Astrocyte (in vitro differentiated cells and primary cell): Measurements from ENCODE around the gene CFAP141.

Experiments used
- CTCF ChIP-seq: IDR thresholded peaks from 2 replicates; pipeline ENCODE4 v1.5.1; 2011; ENCODE audit warnings: low read depth, mild to moderate bottlenecking, inconsistent platforms, low read length, moderate library complexity; ENCODE audit not compliant: insufficient read depth
- EZH2 ChIP-seq: IDR thresholded peaks from 2 replicates; pipeline ENCODE4 v1.6.1; 2012; ENCODE audit warnings: mild to moderate bottlenecking, low read length, inconsistent platforms; ENCODE audit not compliant: insufficient read depth

GRCh38 chr1:154218545-154218944 is 12.4 kb upstream of the CFAP141 start:
- no peak for TF ChIP-seq EZH2
- TF ChIP-seq CTCF, result no peak
